ENCODE results near the gene KREMEN2.
"Not testable (repeated sequence)": the region's sequence is repeated elsewhere in the genome, so short reads cannot be mapped to it uniquely, and the experiment has no call there.

Gene KREMEN2

DNA sequence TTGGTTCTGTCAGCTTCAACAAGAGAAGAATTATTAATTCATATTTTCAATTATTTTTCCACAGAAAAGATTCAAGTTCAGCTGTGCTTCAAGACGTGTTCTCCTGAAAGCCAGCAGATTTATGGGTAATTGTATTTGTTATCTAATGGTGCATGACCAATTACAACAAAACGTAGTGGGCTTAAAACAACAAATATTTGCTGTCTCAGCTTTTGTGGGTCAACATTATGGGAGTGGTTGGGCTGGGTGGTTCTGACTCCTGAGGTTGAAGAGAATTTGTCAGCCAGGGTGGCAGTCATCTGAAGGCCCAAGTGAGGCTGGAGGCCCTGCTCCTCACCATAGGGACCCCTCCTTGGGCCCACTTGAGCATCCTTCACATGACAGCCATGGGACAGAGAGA, 24.1 kb upstream of the KREMEN2 start:
- in situ Hi-C loops (cut with HindIII; ENCODE audit: low sequenced_read_pairs): no loop called here

- in situ Hi-C loops (cut with HindIII; ENCODE audit: low sequenced_read_pairs): no loop called here
Measured at GRCh38 chr16:2942045-2942444, 22.0 kb upstream of the KREMEN2 start.

GRCh38 chr16:2943716-2944115, 20.4 kb upstream of the KREMEN2 start:
- in situ Hi-C loops (cut with HindIII; ENCODE audit: low sequenced_read_pairs): not testable (repeated sequence)

DNA sequence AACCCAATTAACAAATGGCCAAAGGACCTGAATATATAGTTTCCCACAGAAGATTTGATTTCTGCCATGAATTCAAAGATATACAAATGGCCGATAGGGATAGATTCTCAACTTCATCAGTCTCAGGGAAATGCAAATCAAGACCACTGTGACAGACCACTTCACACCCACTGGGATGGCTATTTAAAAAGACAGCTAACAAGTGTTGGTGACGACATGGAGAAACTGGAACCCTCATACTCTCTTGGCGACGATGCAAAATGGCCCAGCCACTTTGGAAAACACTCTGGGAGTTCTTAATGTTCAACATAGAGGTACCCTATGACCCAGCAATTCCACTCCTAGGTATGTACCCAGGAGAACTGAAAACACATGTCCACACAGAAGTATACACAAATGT, 17.4 kb upstream of the KREMEN2 start:
- in situ Hi-C loops (cut with HindIII; ENCODE audit: low sequenced_read_pairs): no loop called here

- in situ Hi-C loops (cut with HindIII; ENCODE audit: low sequenced_read_pairs): no loop called here
Measured at GRCh38 chr16:2948807-2949704, 15.0 kb upstream of the KREMEN2 start.

DNA sequence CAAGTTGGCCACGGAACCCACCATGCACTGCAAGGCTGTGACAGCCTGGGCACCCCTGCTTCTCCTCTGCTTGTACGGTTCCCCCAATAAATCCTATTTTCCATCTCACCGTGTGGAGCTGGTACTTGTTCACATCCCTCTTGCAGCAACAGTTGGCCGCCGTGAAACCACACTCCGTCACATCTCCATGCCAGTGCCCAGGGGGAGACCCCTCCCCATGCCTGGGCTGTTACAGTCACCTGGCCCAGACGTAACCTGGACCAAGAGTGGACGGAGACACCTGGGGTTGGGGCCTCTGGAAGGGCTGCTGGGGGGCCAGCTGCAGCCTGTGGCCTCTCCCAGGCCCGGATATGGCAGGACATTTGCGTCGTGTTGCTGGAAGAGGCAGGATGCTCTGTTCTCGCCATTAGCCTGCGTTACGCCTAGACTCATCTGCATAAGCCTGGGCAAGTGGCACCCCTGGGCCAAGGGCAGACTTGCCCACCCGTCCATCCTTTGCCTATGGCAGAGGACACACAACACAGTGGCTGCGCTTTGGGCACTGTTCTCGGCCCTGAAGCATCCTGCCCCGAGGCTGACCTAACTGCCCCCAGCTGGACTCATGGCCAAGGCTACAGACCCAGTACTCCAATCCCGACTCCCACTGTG, 14.2 kb upstream of the KREMEN2 start:
- in situ Hi-C loops (cut with HindIII; ENCODE audit: low sequenced_read_pairs): no loop called here

DNA sequence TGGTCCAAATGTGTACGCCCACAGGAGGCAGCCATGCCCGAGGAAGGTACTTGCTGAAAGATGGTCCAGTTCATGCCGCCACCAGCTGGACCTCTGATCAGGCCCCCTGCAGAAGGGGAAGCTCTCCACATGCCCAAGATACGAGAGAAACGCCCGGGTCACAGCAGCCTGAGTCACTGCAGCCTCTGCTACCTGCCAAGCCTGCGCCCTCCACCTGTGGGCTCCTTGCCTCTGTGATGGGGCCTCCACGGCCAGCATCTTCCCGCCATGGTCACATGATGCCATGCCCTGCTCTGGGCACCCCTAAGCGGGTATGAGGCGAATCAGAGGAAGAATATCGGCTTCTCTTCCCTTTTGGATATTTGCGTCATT, 13.7 kb upstream of the KREMEN2 start:
- in situ Hi-C loops (cut with HindIII; ENCODE audit: low sequenced_read_pairs): no loop called here

DNA sequence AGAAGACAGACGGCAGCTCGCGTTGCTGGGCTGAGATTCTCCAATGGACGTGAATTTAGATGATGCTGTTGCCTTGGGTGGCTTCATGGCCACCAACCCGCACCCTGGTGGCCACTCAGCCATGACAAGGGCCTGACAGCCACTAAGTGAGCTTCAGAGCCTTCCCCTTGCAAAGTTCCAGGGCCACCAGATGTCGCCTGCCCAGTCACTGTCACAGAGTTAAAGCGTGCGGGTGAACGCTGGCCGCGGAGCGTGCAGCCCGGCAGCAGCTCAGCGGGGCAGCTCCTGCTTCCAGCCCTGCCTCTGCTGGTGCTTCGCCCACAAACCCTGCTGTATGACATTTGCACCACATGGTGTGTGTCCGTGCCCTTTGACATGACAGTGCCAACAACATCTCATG, 13.3 kb upstream of the KREMEN2 start:
- in situ Hi-C loops (cut with HindIII; ENCODE audit: low sequenced_read_pairs): no loop called here

DNA sequence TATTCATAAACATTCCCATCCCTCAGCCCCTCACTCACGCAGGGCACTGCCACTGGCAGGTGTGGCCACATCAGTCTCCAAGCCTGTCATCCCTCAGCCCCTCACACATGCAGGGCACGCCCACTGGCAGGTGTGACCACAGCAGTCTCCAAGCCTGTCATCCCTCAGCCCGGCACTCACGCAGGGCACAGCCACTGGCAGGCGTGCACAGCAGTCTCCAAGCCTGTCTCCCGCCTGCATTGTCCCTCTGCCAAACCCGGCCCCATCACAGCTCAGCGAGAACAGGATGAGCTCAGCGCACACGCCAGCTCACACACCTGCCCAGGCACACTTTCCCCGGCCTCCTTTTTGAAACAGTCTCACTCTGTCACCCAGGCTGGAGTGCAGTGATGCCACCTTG, 11.4 kb upstream of the KREMEN2 start:
- in situ Hi-C loops (cut with HindIII; ENCODE audit: low sequenced_read_pairs): no loop called here

DNA sequence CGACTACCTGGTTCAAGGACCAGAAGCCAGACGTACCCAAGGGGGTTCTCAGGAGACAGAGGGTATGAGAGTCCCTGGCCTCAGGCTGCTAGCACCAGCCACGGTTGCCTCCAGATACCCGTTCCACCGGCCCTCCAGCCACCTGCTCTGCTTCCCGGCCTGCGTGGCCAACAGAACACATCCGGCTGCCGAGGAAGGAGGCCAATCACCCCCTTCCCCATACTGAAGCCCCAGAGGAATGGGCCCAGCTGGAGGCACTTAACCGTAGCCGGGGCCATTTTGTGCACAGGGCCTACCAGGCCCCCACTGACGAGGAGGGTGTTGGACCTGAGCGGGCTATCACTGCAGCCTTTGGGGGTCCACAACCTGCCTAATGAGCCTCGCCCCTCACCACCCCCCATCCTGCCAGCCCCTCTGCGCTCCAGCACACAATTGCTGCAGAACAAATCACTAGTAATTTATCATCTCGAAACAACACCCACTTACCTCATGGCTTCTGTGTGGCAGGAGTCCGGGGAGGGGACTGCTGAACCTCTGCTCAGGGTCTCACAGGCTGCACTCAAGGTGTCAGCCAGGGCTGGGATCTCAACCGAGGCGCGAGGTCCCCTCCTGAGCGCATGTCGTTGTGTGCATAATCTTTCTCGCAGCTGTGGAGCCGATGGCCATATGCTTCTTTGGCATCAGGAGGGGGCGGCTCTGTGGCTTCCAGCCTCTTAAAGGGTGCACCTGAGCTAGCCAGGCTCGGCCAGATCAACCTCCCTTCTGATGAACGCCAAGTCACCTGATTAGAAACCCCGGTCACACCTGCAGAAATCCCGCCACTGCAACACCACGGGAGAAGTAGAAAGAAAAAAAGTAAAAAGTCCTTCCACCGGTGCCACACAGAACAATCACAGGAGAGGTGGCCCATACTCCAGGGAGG, 10.1 kb upstream of the KREMEN2 start:
- in situ Hi-C loops (cut with HindIII; ENCODE audit: low sequenced_read_pairs): no loop called here

GRCh38 chr16:2954656-2955381, 9.3 kb upstream of the KREMEN2 start:
- in situ Hi-C loops (cut with HindIII; ENCODE audit: low sequenced_read_pairs): no loop called here

DNA sequence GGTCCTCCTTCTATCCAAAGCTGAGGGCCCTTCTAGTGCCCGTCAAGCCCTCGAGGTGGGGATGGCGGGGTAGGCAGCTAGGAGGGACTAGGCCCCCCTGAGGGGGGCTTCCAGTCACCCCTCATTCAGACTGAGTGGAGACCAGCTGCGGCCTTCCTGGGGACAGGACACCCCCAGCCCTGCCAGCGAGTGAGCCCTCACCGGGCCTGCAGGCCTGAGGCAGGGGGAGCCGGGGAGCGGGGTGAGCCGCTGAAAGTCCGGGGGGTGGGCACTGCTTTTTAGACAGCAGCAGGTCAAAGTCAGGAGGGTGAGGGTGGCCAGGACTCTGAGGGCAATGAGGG, 8.7 kb upstream of the KREMEN2 start:
- in situ Hi-C loops (cut with HindIII; ENCODE audit: low sequenced_read_pairs): no loop called here

DNA sequence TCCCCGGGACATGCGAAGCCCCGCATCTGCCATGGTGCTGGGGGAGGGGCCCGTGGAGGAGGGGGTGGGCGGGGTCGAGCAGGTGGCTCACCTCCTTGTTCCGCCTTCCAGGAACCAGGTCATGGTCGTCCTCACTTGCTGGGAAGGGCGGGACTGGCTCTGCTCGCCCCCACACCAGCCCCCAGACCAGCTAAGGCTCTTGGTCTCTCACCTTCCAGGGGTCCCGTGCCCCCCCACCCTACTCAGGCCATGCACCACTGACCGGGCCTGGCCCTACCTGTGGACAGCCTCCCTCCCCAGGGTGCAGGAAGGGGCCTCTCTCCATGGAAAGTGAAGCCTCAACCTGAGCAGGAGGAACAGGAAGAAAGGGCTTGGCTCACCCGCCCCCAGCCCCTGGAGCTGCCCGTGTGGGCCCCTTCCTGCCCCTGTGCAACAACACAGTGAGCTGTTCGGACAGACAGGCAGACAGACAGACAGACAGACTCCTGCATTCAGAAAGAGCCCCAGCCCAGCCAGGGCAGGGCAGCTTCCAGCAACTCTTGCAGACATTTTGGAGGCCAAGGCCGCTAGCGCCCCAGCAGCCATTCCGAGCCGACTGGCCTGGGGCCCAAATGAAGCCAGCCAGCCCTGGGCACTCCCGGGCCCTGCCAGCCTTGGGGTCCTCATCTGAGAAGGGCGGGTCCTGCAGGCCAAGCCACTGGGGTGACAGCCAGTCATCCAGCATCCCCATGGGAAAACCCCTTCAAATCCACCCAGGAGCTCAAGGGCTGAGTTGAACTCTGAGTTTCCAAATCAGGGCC, 8.1 kb upstream of the KREMEN2 start:
- in situ Hi-C loops (cut with HindIII; ENCODE audit: low sequenced_read_pairs): no loop called here

GRCh38 chr16:2956579-2956956, 7.5 kb upstream of the KREMEN2 start:
- in situ Hi-C loops (cut with HindIII; ENCODE audit: low sequenced_read_pairs): no loop called here

GRCh38 chr16:2959206-2959605, 4.9 kb upstream of the KREMEN2 start:
- in situ Hi-C loops (cut with HindIII; ENCODE audit: low sequenced_read_pairs): no loop called here

GRCh38 chr16:2960183-2961010, 3.7 kb upstream of the KREMEN2 start:
- in situ Hi-C loops (cut with HindIII; ENCODE audit: low sequenced_read_pairs): no loop called here

DNA sequence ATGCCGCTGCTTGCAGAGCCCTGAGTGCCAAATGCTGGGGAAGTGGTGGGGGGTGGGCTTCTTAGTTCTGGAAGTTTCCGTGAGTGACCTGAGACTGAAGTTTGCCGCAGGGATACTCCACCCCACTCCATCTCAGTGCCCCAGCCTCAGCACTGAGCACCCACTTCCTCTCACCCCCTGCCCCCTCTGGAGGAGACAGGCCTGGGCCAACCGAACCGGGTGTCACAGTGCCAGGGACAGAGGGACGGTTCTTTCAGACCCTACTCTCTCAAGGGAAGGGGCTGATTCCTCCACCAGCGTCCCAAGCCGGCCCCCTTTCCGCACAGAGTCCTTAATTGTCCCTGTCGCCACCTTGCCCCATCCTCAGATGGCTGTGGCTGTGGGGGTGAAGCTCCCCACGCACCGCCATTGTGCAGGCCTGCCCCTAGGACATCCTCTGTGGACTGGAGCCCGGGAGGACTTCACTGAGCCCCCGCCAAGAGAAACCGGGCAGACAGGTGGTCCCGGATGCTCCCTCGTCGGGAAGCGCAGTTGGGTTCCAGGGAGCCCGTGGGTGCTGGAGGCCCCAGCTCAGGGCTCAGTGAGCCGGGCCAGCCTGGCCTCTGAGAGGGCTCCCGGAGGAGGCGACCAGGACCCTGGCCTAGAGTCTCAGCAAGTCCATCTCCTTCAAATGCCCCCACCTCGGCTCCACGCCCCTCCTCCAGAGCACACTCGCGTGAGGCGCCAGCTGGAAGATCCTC, 1.6 kb upstream of the KREMEN2 start:
- in situ Hi-C loops (cut with HindIII; ENCODE audit: low sequenced_read_pairs): no loop called here

GRCh38 chr16:2963074-2963722, 877 bp upstream of the KREMEN2 start:
- in situ Hi-C loops (cut with HindIII; ENCODE audit: low sequenced_read_pairs): no loop called here

Data from endothelial cell of hepatic sinusoid (primary cell).